Activated CD4-positive, alpha-beta memory T cell treated with anti-CD3 and anti-CD28 coated beads, Interleukin-2, amount 10 ng/mL, durations not matched to agents 7 days and 5 days (primary cell): ENCODE results near the gene DNAJC18. TPM values are rescaled to one million over a fixed set of nuclear protein-coding genes. Genes with fewer than 3 reads are reported as not detected.

ENCODE experiments used
- CTCF ChIA-PET: fragments of 350-600 bp; sonication (Branson Sonifier 250); formaldehyde crosslinking; loops from one replicate; lab custom pipeline; 2021; ENCODE audit warnings: antibody characterized with exemption, inconsistent platforms; lab: Charles Lee
- POLR2A ChIA-PET: fragments of 350-600 bp; sonication (Branson Sonifier 250); formaldehyde crosslinking; loops from one replicate; lab custom pipeline; 2021; ENCODE audit warnings: antibody characterized with exemption; lab: Charles Lee
- DNase-seq: peaks from one replicate; pipeline ENCODE4 v3.0.0-alpha.2; 2020
- H3K27ac Mint-ChIP-seq: one replicate; pipeline ENCODE4 v1.8.0; 2021; ENCODE audit warnings: mild to moderate bottlenecking, mixed read lengths
- H3K27me3 Mint-ChIP-seq: one replicate; pipeline ENCODE4 v1.8.0; 2021; ENCODE audit warnings: mixed read lengths
- H3K36me3 Mint-ChIP-seq: one replicate; pipeline ENCODE4 v1.8.0; 2021; ENCODE audit warnings: low read depth, mixed read lengths
- H3K4me1 Mint-ChIP-seq: one replicate; pipeline ENCODE4 v1.8.0; 2021; ENCODE audit warnings: mixed read lengths
- H3K4me3 Mint-ChIP-seq: one replicate; pipeline ENCODE4 v1.8.0; 2021; ENCODE audit warnings: mild to moderate bottlenecking, mixed read lengths
- H3K9me3 Mint-ChIP-seq: one replicate; pipeline ENCODE4 v1.8.0; 2021; ENCODE audit warnings: mixed read lengths
- total RNA-seq, 2 experiments: library from RNA; stranded (reverse); gene quantifications; one replicate each; pipeline ENCODE4 v1.2.3, GENCODE V29; 2021

DNAJC18 gene
- total RNA-seq, 2 experiments from 2014 or later, result 16.1 to 17.0 TPM

DNA sequence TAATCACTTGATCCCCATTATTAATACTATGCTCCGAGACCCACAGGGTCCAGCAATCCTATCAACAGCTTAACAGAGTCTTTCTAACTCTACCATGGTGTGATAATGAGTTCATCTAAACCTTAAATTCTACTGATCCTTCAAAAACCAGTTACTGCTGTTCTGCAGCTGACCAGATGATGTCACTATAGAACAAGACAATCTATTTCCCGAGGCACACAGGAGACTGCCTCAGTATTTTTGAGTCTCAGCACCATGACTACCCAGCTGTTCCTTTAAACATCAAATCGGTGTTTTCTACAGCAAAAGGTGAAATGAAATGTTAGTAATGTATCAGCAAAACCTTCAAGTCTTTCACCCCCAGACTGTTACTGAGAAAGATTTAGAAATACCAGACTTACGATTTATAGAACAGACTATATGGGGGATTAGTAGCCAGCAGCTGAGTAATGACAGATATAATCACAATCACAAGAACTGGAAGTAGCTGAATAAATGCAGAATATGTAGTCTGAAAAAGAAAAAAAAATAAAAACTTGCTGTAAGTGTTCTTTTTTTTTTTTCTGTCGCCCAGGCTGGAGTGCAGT, 16.9 kb downstream of the DNAJC18 start:
- H3K4me3 Mint-ChIP-seq, result no peak overlapping the region
- peak; percentile 59 for DNase-seq
- peaks cover 28% of the 10 kb centered on the region for H3K36me3 Mint-ChIP-seq

DNA sequence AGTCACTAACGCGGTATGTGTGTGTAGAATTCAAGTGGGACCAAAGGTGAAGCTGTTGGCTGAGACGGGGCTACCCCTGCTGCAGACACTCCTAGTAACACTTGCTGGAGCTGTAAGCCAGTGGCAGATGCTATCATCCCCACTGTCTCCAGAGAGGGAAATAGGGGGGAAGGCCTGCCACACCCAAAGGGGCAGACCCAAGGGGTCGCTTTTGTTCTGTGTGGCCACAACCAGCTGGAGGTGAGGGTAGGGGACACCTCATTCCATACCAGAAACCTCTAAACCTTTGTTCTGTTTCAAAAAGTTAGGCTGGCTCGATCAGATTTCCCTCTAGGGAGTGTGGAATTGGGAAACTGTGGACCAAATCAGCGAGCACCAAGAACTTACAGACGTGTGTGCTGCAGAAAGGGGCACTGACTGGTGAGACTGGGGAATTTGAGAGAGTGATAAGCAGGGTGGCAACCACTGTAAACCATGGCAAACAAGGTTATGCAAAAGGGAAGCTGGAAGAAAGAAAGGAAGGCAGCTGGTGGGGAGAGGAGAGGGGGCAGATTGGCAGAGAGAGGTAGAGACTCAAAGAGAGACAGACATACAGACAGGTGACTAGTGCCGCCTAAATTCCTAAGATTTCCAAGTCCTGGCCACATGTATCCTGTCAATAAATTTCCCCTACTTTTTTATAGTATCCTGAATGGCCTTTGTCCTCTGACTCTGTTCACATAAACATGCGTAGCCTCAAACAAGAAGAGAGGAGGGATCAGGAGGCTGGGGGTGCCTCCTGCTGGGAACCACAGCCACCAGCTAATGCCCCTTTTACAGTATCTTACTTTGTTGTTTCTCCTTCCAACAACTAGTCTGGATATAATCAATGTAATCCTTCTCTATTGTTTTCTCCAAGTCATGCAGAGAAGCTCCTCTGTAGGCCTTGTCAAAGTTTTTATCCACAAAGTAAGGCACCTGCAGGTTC, 19.8 kb downstream of the DNAJC18 start:
- ChIA-PET POLR2A (interaction anchor here (1.1 to 11.1 kb wide), 11 partner anchors 15 to 142 kb away, joined by 4 to 137 read pairs (median 9); partner anchors contain the start of genes DNAJC18, MZB1, SMIM33 and SPATA24), CTCF (interaction anchor here (0.6 to 9.4 kb wide), 17 partner anchors 9 to 346 kb away, joined by 3 to 329 read pairs (median 5); partner anchors contain the start of genes DNAJC18, SPATA24 and STING1)
- Mint-ChIP-seq H3K27ac (peak overlapping the region; percentile 48), H3K4me1 (peaks cover 72% of the 10 kb centered on the region), H3K36me3 (peaks cover 33% of the 10 kb centered on the region), H3K27me3 (no peaks in the 10 kb centered on the region), H3K9me3 (no peaks in the 10 kb centered on the region), H3K4me3 (no peak overlapping the region)
- no peak for DNase-seq

More for the DNA sequence above, 16.9 kb downstream of the DNAJC18 start:
- POLR2A ChIA-PET, result interaction anchor here (0.7 to 11.1 kb wide), 16 partner anchors 9 to 880 kb away, joined by 3 to 137 read pairs (median 4); partner anchors contain the start of genes DNAJC18, ETF1, PAIP2 and SMIM33
- Mint-ChIP-seq H3K9me3 (no peaks in the 10 kb centered on the region), H3K27ac (peak overlapping the region; percentile 36), H3K27me3 (no peaks in the 10 kb centered on the region), H3K4me1 (peaks cover 46% of the 10 kb centered on the region)
- CTCF ChIA-PET, result interaction anchor here (0.5 to 9.4 kb wide), 49 partner anchors 8 to 343 kb away, joined by 3 to 329 read pairs (median 5); partner anchors contain the start of genes CXXC5, DNAJC18, SMIM33 and STING1

DNA sequence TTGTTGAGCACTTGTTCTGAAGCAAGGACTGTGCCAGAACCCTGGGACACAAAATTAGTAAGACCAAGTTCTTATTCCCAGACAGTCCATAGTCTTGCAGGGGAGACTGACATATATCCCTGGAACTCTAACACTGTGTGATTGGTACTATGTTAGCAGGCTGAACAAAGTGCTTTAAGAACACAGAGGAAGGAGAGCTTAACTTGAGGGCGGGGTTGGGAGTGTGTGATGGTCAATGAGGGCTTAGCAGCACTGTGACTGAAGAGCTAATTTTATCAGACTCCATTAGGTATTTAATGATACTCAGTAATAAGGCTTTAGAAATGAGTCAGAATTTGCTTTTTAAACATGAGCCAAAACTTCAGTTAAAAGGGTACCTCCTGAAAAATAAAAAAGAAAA, 20.5 kb downstream of the DNAJC18 start:
- POLR2A ChIA-PET, result interaction anchor here (1.1 to 11.1 kb wide), 8 partner anchors 15 to 143 kb away, joined by 3 to 137 read pairs (median 9); partner anchors contain the start of genes MZB1, SMIM33, SPATA24 and STING1
- H3K4me3 Mint-ChIP-seq, result no peak overlapping the region
- H3K36me3 Mint-ChIP-seq, result peaks cover 29% of the 10 kb centered on the region
- no peak overlapping the region for H3K27ac Mint-ChIP-seq
- no peaks in the 10 kb centered on the region for H3K9me3 Mint-ChIP-seq
- CTCF ChIA-PET, result interaction anchor here (0.6 to 9.4 kb wide), 9 partner anchors 9 to 826 kb away, joined by 3 to 329 read pairs (median 4); partner anchors contain the start of genes DNAJC18 and STING1
- peaks cover 76% of the 10 kb centered on the region for H3K4me1 Mint-ChIP-seq
- no peaks in the 10 kb centered on the region for H3K27me3 Mint-ChIP-seq
- no peak for DNase-seq

DNA sequence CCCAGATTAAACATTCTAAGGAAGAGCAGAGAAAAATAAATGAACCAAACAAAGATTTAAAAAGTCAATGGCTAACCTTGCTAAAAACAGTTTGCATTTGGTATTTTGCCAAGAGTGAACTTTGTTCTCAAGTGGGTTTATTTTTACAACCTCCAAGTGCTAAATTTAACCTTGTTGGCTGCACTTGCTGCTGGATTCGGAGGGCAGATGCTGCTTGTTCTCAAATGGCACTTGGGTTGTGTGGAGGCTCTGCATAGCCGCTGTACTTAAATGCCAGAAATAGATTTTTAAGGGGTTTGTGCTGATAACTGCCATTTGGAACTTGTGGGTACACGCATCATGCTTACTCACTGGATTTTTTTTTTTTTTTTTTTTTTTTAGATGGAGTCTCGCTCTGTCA, 22.1 kb downstream of the DNAJC18 start:
- Mint-ChIP-seq H3K9me3 (no peaks in the 10 kb centered on the region), H3K4me3 (no peak overlapping the region), H3K27me3 (no peaks in the 10 kb centered on the region), H3K36me3 (peaks cover 31% of the 10 kb centered on the region), H3K27ac (peak overlapping the region; percentile 93), H3K4me1 (peaks cover 83% of the 10 kb centered on the region)
- POLR2A ChIA-PET, result interaction anchor here (0.7 to 11.1 kb wide), 12 partner anchors 13 to 145 kb away, joined by 3 to 137 read pairs (median 16); partner anchors contain the start of genes DNAJC18, MZB1, SLC23A1 and SPATA24
- no peak for DNase-seq
- CTCF ChIA-PET, result interaction anchor here (0.6 to 9.4 kb wide), 5 partner anchors 41 to 158 kb away, joined by 3 to 329 read pairs (median 5); partner anchors contain the start of gene PAIP2

DNA sequence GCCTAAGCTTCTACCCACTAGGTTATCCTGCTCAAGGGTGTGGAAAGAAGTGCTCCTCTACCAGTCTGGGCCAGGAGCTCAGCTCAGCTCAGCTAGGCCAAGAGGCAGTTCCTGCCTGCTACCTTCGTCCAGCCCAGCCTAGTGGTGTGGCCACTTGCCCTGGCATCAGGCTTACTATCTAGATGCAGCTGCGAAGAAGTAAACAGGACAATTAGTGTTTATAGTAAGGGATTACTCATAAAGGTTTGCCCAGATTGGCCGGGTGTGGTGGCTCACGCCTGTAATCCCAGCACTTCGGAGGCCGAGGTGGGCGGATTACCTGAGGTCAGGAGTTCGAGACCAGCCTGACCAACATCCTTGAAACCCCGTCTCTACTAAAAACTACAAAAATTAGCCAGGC, 22.7 kb downstream of the DNAJC18 start:
- POLR2A ChIA-PET, result interaction anchor here (0.7 to 11.1 kb wide), 12 partner anchors 13 to 146 kb away, joined by 3 to 137 read pairs (median 9); partner anchors contain the start of genes DNAJC18, MATR3, MZB1 and SLC23A1

DNA sequence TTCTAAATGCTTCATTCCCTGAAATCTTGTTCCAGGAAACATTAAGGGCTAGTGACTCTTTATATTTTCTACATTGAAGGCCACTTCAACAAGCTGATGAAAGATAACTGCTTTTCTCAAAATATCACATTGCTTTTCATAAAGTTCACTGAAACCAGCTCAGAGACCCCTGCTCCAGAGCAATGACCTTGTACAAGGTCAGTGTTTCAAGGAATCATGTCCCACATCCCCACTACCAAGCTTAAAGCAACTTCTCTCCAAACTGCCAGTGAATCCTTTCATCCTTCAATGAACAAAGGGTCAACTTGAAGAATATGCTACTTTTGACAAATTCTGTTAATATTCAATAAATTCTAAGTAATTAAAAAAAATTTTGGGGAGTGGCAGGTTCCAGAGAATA, 23.5 kb downstream of the DNAJC18 start:
- Mint-ChIP-seq H3K4me1 (peaks cover 81% of the 10 kb centered on the region), H3K27ac (peak overlapping the region; percentile 93), H3K36me3 (peaks cover 32% of the 10 kb centered on the region), H3K4me3 (peak overlapping the region; percentile 33), H3K9me3 (no peaks in the 10 kb centered on the region), H3K27me3 (no peaks in the 10 kb centered on the region)
- ChIA-PET CTCF (interaction anchor here (0.6 to 3.2 kb wide), 16 partner anchors 10 to 849 kb away, joined by 3 to 20 read pairs (median 4); partner anchors contain the start of gene SPATA24), POLR2A (interaction anchor here (0.8 to 11.1 kb wide), 22 partner anchors 12 to 236 kb away, joined by 3 to 137 read pairs (median 5); partner anchors contain the start of genes DNAJC18, MATR3, MZB1 and PAIP2)
- no peak for DNase-seq

More for the DNA sequence above, 22.7 kb downstream of the DNAJC18 start:
- Mint-ChIP-seq H3K27me3 (no peaks in the 10 kb centered on the region), H3K9me3 (no peaks in the 10 kb centered on the region), H3K27ac (peak overlapping the region; percentile 93), H3K4me3 (no peak overlapping the region), H3K4me1 (peaks cover 81% of the 10 kb centered on the region), H3K36me3 (peaks cover 31% of the 10 kb centered on the region)
- CTCF ChIA-PET, result interaction anchor here (0.6 to 3.2 kb wide), 8 partner anchors 75 to 220 kb away, joined by 3 to 20 read pairs (median 4); partner anchors contain the start of gene PAIP2
- no peak for DNase-seq

DNA sequence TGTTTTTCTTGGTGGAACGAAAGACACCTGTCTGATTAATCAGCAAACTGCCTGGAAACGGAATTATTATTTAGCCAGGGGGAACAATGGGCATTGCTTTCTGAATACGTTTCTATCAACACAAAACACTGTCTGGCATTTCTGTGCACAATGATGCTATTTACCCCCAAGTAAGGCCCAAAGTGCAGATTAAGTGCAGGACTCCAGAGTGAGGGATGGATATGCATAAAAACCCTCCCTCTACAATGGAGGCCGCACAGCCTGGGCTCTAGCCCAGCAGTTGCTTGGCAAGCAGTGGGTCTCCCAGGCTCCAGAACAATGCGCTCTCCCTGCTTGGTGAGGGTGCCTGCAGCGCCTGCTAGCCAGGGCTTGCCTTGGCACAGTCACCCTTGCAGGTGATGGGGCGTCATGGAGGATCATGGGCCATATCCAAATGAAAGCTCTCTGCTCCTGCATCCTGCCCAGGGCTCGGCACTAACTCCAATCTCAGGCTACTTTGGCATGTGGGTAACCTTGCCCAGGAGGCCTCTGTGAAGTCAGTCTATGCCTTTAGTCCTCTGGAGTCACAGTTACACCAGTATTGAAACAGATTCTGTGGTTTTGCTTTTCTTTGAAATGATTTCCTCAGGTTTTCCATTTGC, 24.0 kb downstream of the DNAJC18 start:
- POLR2A ChIA-PET, result interaction anchor here (0.8 to 11.1 kb wide), 24 partner anchors 11 to 872 kb away, joined by 3 to 137 read pairs (median 5); partner anchors contain the start of genes ETF1, HSPA9, MATR3 and MZB1
- no peaks in the 10 kb centered on the region for H3K9me3 Mint-ChIP-seq
- peak overlapping the region; percentile 93 for H3K27ac Mint-ChIP-seq
- no peaks in the 10 kb centered on the region for H3K27me3 Mint-ChIP-seq
- DNase-seq, result peak; percentile 59
- CTCF ChIA-PET, result interaction anchor here (0.6 to 3.2 kb wide), 17 partner anchors 9 to 849 kb away, joined by 3 to 20 read pairs (median 4); partner anchors contain the start of gene SPATA24
- H3K4me3 Mint-ChIP-seq, result peak overlapping the region; percentile 33
- peaks cover 32% of the 10 kb centered on the region for H3K36me3 Mint-ChIP-seq
- H3K4me1 Mint-ChIP-seq, result peaks cover 77% of the 10 kb centered on the region

DNA sequence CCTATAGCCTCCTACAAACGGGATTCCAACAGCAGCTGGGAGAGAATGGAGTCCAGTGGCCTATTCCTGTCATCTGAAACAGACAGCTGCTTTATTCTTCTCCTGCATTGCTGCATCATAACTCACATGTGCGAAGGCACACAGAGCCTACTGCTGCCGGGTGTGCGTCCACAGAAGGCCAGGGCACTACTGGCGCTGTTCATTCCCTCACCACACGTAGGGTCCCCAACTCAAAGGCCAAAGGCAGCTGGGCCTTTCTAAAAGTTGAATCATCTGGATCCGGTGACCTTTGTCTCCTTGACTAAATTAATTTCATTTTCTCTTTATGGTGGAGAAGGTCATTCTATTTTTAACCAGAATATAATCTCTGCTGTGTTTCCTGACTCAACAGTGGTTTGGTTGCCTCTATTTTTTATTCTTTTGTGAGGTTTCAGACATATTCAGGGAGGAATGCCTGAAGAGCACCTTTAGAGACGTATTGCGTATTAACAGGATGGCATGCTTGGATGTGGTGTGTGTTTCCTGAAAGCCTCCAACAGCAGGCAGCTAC, 24.7 kb downstream of the DNAJC18 start:
- ChIA-PET CTCF (interaction anchor here (0.9 to 3.2 kb wide), 12 partner anchors 8 to 361 kb away, joined by 3 to 20 read pairs (median 5); partner anchors contain the start of gene SPATA24), POLR2A (interaction anchor here (0.8 to 11.1 kb wide), 24 partner anchors 9 to 871 kb away, joined by 3 to 137 read pairs (median 5); partner anchors contain the start of genes DNAJC18, ETF1, HSPA9 and MATR3)
- Mint-ChIP-seq H3K4me3 (peak overlapping the region; percentile 31), H3K27me3 (no peaks in the 10 kb centered on the region), H3K36me3 (peaks cover 32% of the 10 kb centered on the region), H3K4me1 (peaks cover 71% of the 10 kb centered on the region), H3K9me3 (no peaks in the 10 kb centered on the region), H3K27ac (peak overlapping the region; percentile 93)
- DNase-seq, result no peak

DNA sequence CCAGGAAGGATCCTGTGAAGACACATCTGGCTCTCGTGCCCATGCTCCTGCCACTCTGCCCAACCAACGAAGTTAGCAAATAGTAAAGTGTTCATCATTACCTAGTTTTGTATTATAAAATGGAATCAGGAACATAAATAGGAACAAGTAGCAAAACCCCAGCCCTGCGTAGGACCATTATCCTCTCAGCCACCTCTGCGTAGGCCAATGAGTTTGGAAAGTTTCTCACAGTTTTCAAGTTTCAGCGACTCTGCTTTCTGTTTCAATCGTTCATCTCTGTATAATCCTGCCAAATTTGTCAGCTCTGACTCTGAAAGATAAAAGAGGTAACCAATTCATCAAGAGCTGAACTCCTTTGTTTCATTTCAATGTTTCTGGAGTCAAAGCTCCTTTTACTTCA, 25.4 kb downstream of the DNAJC18 start:
- no peak for DNase-seq
- Mint-ChIP-seq H3K36me3 (peaks cover 30% of the 10 kb centered on the region), H3K27ac (peak overlapping the region; percentile 93), H3K4me1 (peaks cover 67% of the 10 kb centered on the region), H3K9me3 (no peaks in the 10 kb centered on the region), H3K4me3 (peak overlapping the region; percentile 43), H3K27me3 (no peaks in the 10 kb centered on the region)
- ChIA-PET POLR2A (interaction anchor here (0.9 to 11.1 kb wide), 18 partner anchors 9 to 839 kb away, joined by 3 to 137 read pairs (median 5); partner anchors contain the start of genes DNAJC18, HSPA9, MATR3 and MZB1), CTCF (interaction anchor here (0.6 to 3.2 kb wide), 11 partner anchors 7 to 362 kb away, joined by 3 to 20 read pairs (median 4); partner anchors contain the start of gene SPATA24)

DNA sequence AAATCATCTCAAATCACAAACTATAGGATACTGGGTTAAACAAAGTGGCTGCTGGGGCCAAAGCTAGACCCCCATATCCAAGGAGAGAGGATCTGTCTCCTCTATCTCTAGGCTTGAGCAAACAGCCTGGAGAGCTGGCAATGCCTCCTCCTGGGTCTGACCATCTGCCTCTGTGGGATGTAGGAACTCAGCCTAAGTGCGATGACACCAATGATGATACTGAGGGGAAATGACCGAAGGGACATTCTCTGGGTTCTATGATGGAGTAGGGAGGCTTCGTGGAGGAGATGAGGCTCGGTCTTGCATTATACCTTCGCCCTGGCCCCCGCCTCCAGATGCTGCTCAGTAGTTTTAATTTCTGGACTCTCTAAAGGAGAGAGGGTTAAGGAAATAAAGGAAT, 26.2 kb downstream of the DNAJC18 start:
- ChIA-PET CTCF (interaction anchor here (0.8 kb wide), 1 partner anchor 11 kb away, joined by 3 read pairs; no protein-coding TSS in a partner anchor), POLR2A (interaction anchor here (1.3 to 11.1 kb wide), 7 partner anchors 9 to 68 kb away, joined by 3 to 137 read pairs (median 10); partner anchors contain the start of genes DNAJC18, MZB1, SPATA24 and STING1)
- no peak for DNase-seq
- no peaks in the 10 kb centered on the region for H3K27me3 Mint-ChIP-seq
- H3K4me1 Mint-ChIP-seq, result peaks cover 59% of the 10 kb centered on the region
- no peak overlapping the region for H3K4me3 Mint-ChIP-seq
- peaks cover 23% of the 10 kb centered on the region for H3K36me3 Mint-ChIP-seq
- no peaks in the 10 kb centered on the region for H3K9me3 Mint-ChIP-seq
- peak overlapping the region; percentile 93 for H3K27ac Mint-ChIP-seq
